HepG2 (cell line): ENCODE measurements around the gene NHLH2. TPM values are rescaled to one million over a fixed set of nuclear protein-coding genes. Genes with fewer than 3 reads are reported as not detected.

Source experiments
- ATAC-seq: fragments of 200-7000 bp; cut with Tn5 transposase; 3 replicates; pipeline ENCODE4 v1.9.1; 2020; ENCODE audit warnings: mild to moderate bottlenecking, moderate library complexity
- BruUV-seq: library from RNA; stranded (reverse); fragments of 400-500 nt; replicated peaks from 2 replicates; lab custom pipeline; 2021; lab: Mats Ljungman, UMichigan
- CTCF ChIA-PET: fragments of 300-600 bp; formaldehyde crosslinking; extraction: SDS; loops from one replicate; lab custom pipeline; 2021; ENCODE audit warnings: low total read pairs, inconsistent platforms, low intra/inter-chr PET ratio; lab: Yijun Ruan, JAX
- POLR2A ChIA-PET: fragments of 350-600 bp; sonication (Branson Sonifier 250); formaldehyde crosslinking; loops from one replicate; lab custom pipeline; 2020; ENCODE audit warnings: antibody characterized with exemption, inconsistent platforms; lab: Yijun Ruan, JAX
- DNase-seq: peaks from one replicate; pipeline ENCODE4 v3.0.0-alpha.2; 2015; ENCODE audit warnings: low spot score
- FAIRE-seq: peaks from 3 replicates; lab custom pipeline; 2011; peaks lifted over from hg19 to GRCh38; lab: Jason Lieb, UNC
- H2AFZ ChIP-seq: one replicate; pipeline ENCODE4 v1.6.1; 2011; ENCODE audit warnings: low read length, inconsistent platforms
- H3K27ac ChIP-seq: fragments of 300-600 bp; 3 replicates; pipeline ENCODE4 v1.8.0; 2011; ENCODE audit warnings: mixed run types, mild to moderate bottlenecking, mixed read lengths, low read length, inconsistent platforms; ENCODE audit not compliant: insufficient read depth; ENCODE audit errors: extremely low read length
- H3K27me3 ChIP-seq, 2 experiments: fragments of 200-600 bp in 1 of 2; 2 replicates in 1 of 2; 3 replicates in 1 of 2; pipeline versions ENCODE4 v1.6.0 to v1.8.0; 2011; ENCODE audit warnings: low read length in 2 of 2, mild to moderate bottlenecking in 2 of 2, moderate library complexity in 2 of 2, inconsistent platforms in 1 of 2; ENCODE audit not compliant: insufficient read depth in 2 of 2, control insufficient read depth in 1 of 2
- H3K36me3 ChIP-seq, 2 experiments: fragments of 200-600 bp in 1 of 2; replicated peaks in 1 of 2; 2 replicates in 1 of 2; 3 replicates in 1 of 2; pipeline versions ENCODE4 v1.5.1 to v1.8.0; 2011; ENCODE audit warnings: low read length in 2 of 2, inconsistent platforms in 1 of 2; ENCODE audit not compliant: insufficient read depth in 2 of 2, control insufficient read depth in 1 of 2
- H3K4me1 ChIP-seq: 2 replicates; pipeline ENCODE4 v1.5.1; 2012; ENCODE audit warnings: low read length, inconsistent platforms; ENCODE audit not compliant: insufficient read depth
- H3K4me2 ChIP-seq: 2 replicates; pipeline ENCODE4 v1.6.0; 2011; ENCODE audit warnings: low read depth, low read length, inconsistent platforms
- H3K4me3 ChIP-seq, 3 experiments: fragments of 200-600 bp in 1 of 3; sonication (generic), shearing (Covaris generic) in 1 of 3; replicated peaks in 1 of 3; 2 replicates each; pipeline ENCODE4 v1.5.1; 2011 to 2016; ENCODE audit warnings: low read length in 3 of 3, inconsistent platforms in 2 of 3, low read depth in 2 of 3, mild to moderate bottlenecking in 2 of 3, control low read depth in 1 of 3, mixed read lengths in 1 of 3; ENCODE audit not compliant: insufficient read depth in 1 of 3
- H3K79me2 ChIP-seq: one replicate; pipeline ENCODE4 v1.6.1; 2011; ENCODE audit warnings: low read length, inconsistent platforms; ENCODE audit not compliant: insufficient read depth
- H3K9ac ChIP-seq: 2 replicates; pipeline ENCODE4 v1.6.0; 2011; ENCODE audit warnings: mild to moderate bottlenecking, low read depth, low read length, inconsistent platforms; ENCODE audit not compliant: insufficient read depth
- H3K9me3 ChIP-seq: 2 replicates; pipeline ENCODE4 v1.5.1; 2012; ENCODE audit warnings: mild to moderate bottlenecking, low read length
- H4K20me1 ChIP-seq: 2 replicates; pipeline ENCODE4 v1.6.0; 2011; ENCODE audit warnings: inconsistent platforms, mild to moderate bottlenecking, low read length, moderate library complexity; ENCODE audit not compliant: insufficient read depth
- EHMT2 ChIP-seq: fragments of 200-600 bp; sonication (generic); IDR thresholded peaks from 2 replicates; pipeline ENCODE4 v1.7.0; 2017; ENCODE audit warnings: antibody characterized with exemption, low read depth, low read length, borderline replicate concordance
- FIP1L1 ChIP-seq: fragments of 200-400 bp; formaldehyde crosslinking; IDR thresholded peaks from 2 replicates; pipeline ENCODE4 v1.6.1; 2018; ENCODE audit warnings: low read depth, mild to moderate bottlenecking, low read length, moderate library complexity, borderline replicate concordance; ENCODE audit not compliant: insufficient read depth
- HDAC6 ChIP-seq: fragments of 200-600 bp; sonication (generic); IDR thresholded peaks from 2 replicates; pipeline ENCODE4 v1.7.0; 2017; ENCODE audit warnings: mild to moderate bottlenecking, antibody characterized with exemption, low read length, low read depth
- ISX ChIP-seq: sonication (generic); formaldehyde crosslinking; conservative IDR thresholded peaks from 2 replicates; pipeline ENCODE4 v1.5.0; 2020; ENCODE audit warnings: missing genetic modification reagents
- KDM5B ChIP-seq: sonication (generic); formaldehyde crosslinking; IDR thresholded peaks from 2 replicates; pipeline ENCODE4 v1.4.0; 2020; ENCODE audit warnings: missing genetic modification reagents, mild to moderate bottlenecking, borderline replicate concordance
- MXD4 ChIP-seq: IDR thresholded peaks from 2 replicates; pipeline ENCODE4 v1.6.1; 2016; ENCODE audit warnings: mild to moderate bottlenecking, missing biosample characterization, missing genetic modification reagents
- PAF1 ChIP-seq: IDR thresholded peaks from 2 replicates; pipeline ENCODE4 v1.6.1; 2016; ENCODE audit warnings: missing genetic modification reagents, missing compliant biosample characterization
- SETDB1 ChIP-seq: sonication (generic); formaldehyde crosslinking; IDR thresholded peaks from 2 replicates; pipeline ENCODE4 v1.5.1; 2020; ENCODE audit warnings: missing genetic modification reagents, mild to moderate bottlenecking, borderline replicate concordance
- STAT5B ChIP-seq: sonication (generic); formaldehyde crosslinking; IDR thresholded peaks from 2 replicates; pipeline ENCODE4 v1.4.0; 2020; ENCODE audit warnings: missing genetic modification reagents
- ZFP1 ChIP-seq: IDR thresholded peaks from 2 replicates; pipeline ENCODE4 v1.6.1; 2016
- ZNF383 ChIP-seq: sonication (generic); formaldehyde crosslinking; IDR thresholded peaks from 2 replicates; pipeline ENCODE4 v1.4.0; 2020; ENCODE audit warnings: missing genetic modification reagents, mild to moderate bottlenecking, borderline replicate concordance
- ZNF660 ChIP-seq: sonication (generic); formaldehyde crosslinking; IDR thresholded peaks from 2 replicates; pipeline ENCODE4 v1.5.1; 2020; ENCODE audit warnings: mild to moderate bottlenecking, low read depth, missing genetic modification reagents, borderline replicate concordance
- ZNF768 ChIP-seq: sonication (generic); formaldehyde crosslinking; IDR thresholded peaks from 2 replicates; pipeline ENCODE4 v1.4.0; 2020; ENCODE audit warnings: missing genetic modification reagents
- WGBS: methylation state at CpG from one replicate; pipeline ENCODE4 v1.1.6; 2017; ENCODE audit warnings: low lambda C conversion rate; 5-methylcytosine and 5-hydroxymethylcytosine counted together
- in situ Hi-C: cut with HindIII; loops from 2 replicates; pipeline ENCODE4 v1.10.0; 2017; ENCODE audit warnings: low pct_unique_long_range_greater_than_20kb; ENCODE audit not compliant: extremely low pct_ligation_motif_present
- intact Hi-C: fragments of 100-400 bp; cut with micrococcal nuclease; formaldehyde crosslinking; loops from one replicate; pipeline ENCODE4 v1.10.0; 2022; ENCODE audit not compliant: unreplicated experiment
- polyA plus RNA-seq, 8 experiments: library from polyadenylated mRNA; depleted of rRNA in 3 of 8; stranded (reverse) in 7 of 8; unstranded in 1 of 8; fragments of >200 nt; fragmentation: Illumina TruSeq in 4 of 8; extraction: Trizol in 4 of 8; gene quantifications; 2 replicates each; pipeline versions ENCODE4 v1.2.1 to v1.2.3, GENCODE V29; 2011 to 2016; ENCODE audit warnings: low read depth in 4 of 8, missing spikeins in 1 of 8, mixed read lengths in 1 of 8; ENCODE audit not compliant: insufficient read depth in 1 of 8
- total RNA-seq, 5 experiments: library from RNA; depleted of rRNA; stranded (reverse); fragments of >200 nt; fragmentation: Illumina TruSeq; extraction: Trizol; gene quantifications; 2 replicates each; pipeline ENCODE4 v1.2.3, GENCODE V29; 2016; ENCODE audit warnings: low read depth in 1 of 5
- TF ChIP-seq, protein P1 (sequence below), 2 experiments: sonication (generic) in 1 of 2; formaldehyde crosslinking in 1 of 2; IDR thresholded peaks; 2 replicates each; pipeline versions ENCODE4 v1.4.0 to v1.6.1; 2016 to 2020; ENCODE audit warnings: borderline replicate concordance in 1 of 2, low read depth in 1 of 2, mild to moderate bottlenecking in 1 of 2, missing genetic modification reagents in 1 of 2
- TF ChIP-seq, protein P2 (sequence below): sonication (generic); formaldehyde crosslinking; IDR thresholded peaks from 2 replicates; pipeline ENCODE4 v1.4.0; 2020; ENCODE audit warnings: mild to moderate bottlenecking, missing genetic modification reagents, borderline replicate concordance
- TF ChIP-seq, protein P3 (sequence below), 2 experiments: sonication (generic) in 1 of 2; formaldehyde crosslinking in 1 of 2; IDR thresholded peaks; 2 replicates each; pipeline versions ENCODE4 v1.5.1 to v1.6.1; 2011 to 2020; ENCODE audit warnings: borderline replicate concordance in 1 of 2, low read depth in 1 of 2, low read length in 1 of 2, mild to moderate bottlenecking in 1 of 2, missing genetic modification reagents in 1 of 2, moderate library complexity in 1 of 2

NHLH2 gene
- total and polyA plus RNA-seq, 2 of the 13 experiments (the other 11 are each of a cell fraction or from before 2014, with no cell fraction given) = not detected

DNA sequence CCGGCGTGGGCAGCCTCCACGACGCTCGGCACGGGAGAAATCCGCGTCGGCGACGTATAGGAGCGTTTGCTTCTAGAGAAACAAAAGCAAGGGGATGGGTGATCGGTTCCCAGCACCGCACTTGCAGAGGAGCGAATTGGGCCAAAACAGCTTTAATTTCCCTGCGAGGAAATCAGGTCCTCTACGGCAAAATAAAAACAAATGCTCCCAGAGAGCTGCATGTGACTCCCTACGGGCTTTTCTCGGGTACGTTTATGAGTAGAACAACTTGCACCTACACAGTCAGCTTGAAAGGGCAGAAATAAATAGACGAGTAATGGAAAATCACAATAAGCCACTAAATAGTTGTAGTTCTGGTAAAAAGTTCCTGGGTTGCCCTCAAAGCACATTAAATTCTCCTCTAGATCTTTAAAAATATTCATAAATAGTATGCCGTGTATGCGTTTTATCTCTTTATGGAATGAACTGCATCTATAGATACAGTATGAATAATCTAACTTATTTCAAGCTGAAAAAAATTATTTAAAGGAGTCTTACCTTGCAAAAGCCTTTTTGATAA is 1.2 kb downstream of the NHLH2 start:
- Histone ChIP-seq H3K9ac (no peak overlapping the region), H3K9me3 (no peaks in the 10 kb centered on the region), H3K4me1 (no peaks in the 10 kb centered on the region), H3K27me3 (peaks cover 0 to 19% of the 10 kb centered on the region in 2 experiments; a peak in 2 of 5 replicates), H3K36me3 (no peaks in the 10 kb centered on the region), H3K4me3 (no peak overlapping the region), H3K27ac (no peak overlapping the region), H3K4me2 (no peak overlapping the region), H2AFZ (no peak overlapping the region), H3K79me2 (no peaks in the 10 kb centered on the region), H4K20me1 (no peaks in the 10 kb centered on the region)
- intact Hi-C loops (no loop called here), in situ Hi-C loops (no loop called here)
- WGBS = 51% methylated on average over 23 of the region's 23 CpGs
- POLR2A ChIA-PET = no interaction called here
- no peak for FAIRE-seq
- ATAC-seq = no peak
- CTCF ChIA-PET = no interaction called here
- BruUV-seq = no TSS peak
- DNase-seq = no peak
- TF ChIP-seq FIP1L1 (no peak), ZFP1 (CRISPR knock-in tag) (no peak), EHMT2 (no peak), KDM5B (CRISPR knock-in tag) (no peak), ZNF383 (CRISPR knock-in tag) (no peak), SETDB1 (no peak), PAF1 (CRISPR knock-in tag) (no peak), HDAC6 (no peak), ZNF660 (no peak), ISX (CRISPR knock-in tag) (no peak), ZNF768 (CRISPR knock-in tag) (no peak), MXD4 (CRISPR knock-in tag) (no peak), STAT5B (no peak)
- TF ChIP-seq, protein P1, sequence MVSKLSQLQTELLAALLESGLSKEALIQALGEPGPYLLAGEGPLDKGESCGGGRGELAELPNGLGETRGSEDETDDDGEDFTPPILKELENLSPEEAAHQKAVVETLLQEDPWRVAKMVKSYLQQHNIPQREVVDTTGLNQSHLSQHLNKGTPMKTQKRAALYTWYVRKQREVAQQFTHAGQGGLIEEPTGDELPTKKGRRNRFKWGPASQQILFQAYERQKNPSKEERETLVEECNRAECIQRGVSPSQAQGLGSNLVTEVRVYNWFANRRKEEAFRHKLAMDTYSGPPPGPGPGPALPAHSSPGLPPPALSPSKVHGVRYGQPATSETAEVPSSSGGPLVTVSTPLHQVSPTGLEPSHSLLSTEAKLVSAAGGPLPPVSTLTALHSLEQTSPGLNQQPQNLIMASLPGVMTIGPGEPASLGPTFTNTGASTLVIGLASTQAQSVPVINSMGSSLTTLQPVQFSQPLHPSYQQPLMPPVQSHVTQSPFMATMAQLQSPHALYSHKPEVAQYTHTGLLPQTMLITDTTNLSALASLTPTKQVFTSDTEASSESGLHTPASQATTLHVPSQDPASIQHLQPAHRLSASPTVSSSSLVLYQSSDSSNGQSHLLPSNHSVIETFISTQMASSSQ (IDR thresholded peaks at IDR 0.05; ENCODE audit: low read depth) = no peak
- TF ChIP-seq, protein P1 (CRISPR knock-in tag; IDR thresholded peaks at IDR 0.05; ENCODE audit: borderline replicate concordance) = no peak
- TF ChIP-seq, protein P2, sequence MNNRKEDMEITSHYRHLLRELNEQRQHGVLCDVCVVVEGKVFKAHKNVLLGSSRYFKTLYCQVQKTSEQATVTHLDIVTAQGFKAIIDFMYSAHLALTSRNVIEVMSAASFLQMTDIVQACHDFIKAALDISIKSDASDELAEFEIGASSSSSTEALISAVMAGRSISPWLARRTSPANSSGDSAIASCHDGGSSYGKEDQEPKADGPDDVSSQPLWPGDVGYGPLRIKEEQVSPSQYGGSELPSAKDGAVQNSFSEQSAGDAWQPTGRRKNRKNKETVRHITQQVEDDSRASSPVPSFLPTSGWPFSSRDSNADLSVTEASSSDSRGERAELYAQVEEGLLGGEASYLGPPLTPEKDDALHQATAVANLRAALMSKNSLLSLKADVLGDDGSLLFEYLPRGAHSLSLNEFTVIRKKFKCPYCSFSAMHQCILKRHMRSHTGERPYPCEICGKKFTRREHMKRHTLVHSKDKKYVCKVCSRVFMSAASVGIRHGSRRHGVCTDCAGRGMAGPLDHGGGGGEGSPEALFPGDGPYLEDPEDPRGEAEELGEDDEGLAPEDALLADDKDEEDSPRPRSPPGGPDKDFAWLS (CRISPR knock-in tag) = no peak
- TF ChIP-seq, protein P3, sequence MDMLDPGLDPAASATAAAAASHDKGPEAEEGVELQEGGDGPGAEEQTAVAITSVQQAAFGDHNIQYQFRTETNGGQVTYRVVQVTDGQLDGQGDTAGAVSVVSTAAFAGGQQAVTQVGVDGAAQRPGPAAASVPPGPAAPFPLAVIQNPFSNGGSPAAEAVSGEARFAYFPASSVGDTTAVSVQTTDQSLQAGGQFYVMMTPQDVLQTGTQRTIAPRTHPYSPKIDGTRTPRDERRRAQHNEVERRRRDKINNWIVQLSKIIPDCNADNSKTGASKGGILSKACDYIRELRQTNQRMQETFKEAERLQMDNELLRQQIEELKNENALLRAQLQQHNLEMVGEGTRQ (IDR thresholded peaks at IDR 0.05; ENCODE audit: low read depth, low read length) = no peak
- TF ChIP-seq, protein P3 (CRISPR knock-in tag; IDR thresholded peaks at IDR 0.05; ENCODE audit: borderline replicate concordance) = no peak
